IPS DF 19.7 (cell line): ENCODE measurements around the gene KCTD13.
"Not testable (repeated sequence)": the region's sequence is repeated elsewhere in the genome, so short reads cannot be mapped to it uniquely, and the experiment has no call there.

Experiments used
- DNase-seq: peaks from one replicate; pipeline ENCODE4 v3.0.0-alpha.2; 2013; ENCODE audit warnings: low read depth, low spot score

KCTD13 gene

DNA sequence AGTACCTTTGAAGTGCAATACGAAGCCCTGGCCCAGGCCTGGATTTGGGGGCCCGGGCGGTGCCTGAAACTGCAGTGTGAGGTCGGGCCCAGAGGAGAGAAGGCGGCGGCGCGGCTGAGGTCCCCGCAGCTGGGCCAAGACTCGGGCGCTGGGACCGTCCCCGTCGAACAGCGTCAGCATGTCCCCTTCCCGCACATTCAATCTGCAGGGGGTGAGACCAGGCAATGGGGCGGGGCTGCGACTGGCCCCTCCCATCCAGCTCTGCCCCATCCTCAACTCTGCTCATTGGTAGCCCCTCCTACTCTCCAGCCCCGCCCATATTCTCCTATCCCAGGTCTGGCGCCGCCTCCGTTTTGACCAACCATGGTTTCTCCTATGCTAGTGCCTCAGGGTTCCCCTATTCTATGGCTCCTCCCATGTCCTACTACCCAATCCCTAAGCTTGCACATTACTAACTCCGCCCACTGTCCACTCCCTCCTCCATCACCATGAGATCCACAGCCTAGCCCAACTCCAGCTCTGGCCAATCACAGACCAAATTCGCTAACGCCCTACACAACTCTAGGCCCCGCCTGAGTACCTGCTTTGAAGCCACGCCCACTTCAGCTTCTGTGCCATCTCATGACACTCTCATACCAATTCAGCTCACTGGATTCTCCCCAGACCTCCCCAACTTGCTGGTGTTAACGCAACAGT is 48.6 kb downstream of the KCTD13 start:
- DNase-seq, result peak; percentile 100

DNA sequence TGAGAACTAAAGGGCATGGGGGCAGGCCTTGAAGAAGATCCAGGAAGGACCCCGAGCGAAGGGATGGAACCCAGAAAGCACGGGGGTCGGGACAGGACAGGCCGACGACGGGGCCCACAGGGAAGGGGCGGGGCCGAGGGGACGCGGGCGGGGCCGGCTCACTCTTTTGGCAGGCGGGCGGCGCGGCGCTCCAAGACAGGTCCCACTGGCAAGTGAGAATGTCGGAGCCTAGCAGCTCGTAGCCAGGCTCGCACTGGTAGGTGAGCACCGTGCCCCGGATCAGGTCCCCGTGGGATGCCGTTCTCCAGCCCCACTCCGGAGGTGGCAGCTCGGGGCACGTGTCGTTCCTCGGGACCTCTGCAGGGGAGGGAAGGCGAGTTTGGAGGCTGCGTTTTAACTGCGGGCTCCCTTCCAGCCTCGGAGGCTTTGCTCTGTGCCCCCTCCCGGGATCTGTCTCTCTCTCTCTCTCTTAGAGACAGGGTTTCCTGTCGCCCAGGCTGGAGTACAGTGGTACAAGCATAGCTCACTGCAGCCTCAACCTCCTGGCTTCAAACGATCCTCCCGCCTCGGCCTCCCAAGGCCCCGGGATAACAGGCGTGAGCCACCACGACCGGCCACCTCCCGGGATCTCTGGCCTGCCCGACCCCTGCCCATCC is 49.3 kb downstream of the KCTD13 start:
- DNase-seq, result no peak

DNA sequence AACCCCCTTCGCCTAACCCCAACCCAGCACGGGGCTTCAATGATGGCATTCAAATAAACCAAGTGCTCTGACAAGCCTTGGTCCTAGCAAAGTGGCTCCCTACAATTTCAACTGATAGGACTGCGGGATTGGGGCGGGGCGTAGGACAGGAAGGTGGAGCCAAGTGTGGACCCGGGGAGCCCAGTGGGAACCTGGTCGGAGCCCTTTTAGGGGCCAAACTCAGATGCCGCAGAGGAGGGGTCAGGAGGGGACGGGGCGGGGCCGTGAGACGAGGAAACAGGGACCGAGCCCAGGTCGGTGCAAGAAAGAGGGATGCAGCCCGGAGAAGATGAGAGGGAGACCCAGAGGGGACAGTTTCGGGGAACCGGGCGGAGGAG is 49.8 kb downstream of the KCTD13 start:
- DNase-seq, result no peak

DNA sequence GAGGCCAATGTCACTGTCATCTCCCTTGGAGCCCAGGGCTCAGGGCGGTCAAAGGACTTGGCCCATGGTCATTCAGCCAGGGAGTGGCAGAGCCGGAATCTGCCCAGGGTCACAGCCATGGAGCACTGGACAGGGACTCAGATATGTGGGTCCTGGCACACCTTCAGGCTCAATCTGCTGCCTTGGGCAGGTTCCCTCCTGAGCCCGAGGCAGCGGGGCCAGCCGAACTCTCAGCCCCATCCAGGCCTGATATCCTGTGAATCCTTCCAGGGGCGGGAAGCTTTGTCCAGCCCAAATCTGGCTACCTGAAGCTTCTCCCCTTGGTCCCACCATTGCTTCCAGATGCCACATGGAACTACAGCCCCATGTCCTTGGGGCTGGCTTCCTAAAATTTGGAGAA is 50.8 kb downstream of the KCTD13 start:
- DNase-seq, result no peak

DNA sequence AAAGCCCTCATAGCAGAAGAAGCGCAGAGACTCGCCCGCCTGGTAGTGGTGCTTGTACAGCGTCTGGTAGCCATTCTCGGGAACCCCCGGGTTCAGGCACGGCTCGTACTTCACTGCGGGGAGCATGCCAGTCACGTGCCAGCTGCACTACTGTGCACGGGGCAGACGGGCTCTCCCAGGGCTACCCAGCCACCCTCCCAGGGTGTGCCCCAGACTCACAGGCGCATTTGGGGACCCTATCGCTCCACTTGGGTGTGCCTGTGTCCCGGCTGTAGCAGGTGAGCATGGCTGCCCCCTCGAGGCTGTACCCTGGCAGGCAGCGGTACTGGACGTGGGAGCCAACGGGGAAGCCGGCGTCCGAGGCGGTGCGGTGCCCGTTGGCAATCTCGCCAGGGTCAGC is 52.7 kb downstream of the KCTD13 start:
- no peak for DNase-seq

DNA sequence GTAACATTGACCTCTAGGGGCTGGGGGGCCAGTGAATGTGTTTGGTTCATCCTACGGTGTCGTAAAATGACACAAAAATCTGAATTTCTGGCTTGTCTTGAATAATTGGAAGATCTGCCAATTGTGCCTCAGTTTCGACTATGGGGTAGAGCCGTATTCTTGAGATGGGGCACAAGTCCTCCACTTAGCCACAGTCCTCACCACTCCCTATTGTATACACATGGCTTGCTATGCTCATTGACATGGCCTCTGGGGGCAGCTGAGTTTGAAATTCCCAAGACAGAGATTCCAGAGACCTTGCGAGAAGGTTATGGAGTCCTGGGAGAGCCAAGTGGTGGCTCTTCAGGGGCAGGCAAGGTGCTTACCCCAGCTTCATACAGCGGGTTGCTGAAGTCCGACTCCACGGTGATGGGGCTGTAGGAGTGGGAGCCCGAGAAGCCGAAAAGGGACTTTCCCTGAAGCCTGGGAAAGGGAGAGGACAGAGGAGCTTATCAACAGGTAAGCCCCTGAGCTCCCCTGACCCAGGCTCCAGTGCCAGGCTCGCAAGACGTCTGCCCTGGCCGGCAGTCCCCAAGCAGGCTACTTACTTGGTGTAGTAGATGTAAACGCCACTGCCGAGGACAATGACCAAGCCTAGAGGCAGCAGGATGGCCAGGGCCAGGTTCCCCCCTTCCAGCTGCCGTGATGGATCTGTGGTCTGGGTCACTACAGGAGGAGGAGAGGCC is 54.0 kb downstream of the KCTD13 start:
- no peak for DNase-seq

DNA sequence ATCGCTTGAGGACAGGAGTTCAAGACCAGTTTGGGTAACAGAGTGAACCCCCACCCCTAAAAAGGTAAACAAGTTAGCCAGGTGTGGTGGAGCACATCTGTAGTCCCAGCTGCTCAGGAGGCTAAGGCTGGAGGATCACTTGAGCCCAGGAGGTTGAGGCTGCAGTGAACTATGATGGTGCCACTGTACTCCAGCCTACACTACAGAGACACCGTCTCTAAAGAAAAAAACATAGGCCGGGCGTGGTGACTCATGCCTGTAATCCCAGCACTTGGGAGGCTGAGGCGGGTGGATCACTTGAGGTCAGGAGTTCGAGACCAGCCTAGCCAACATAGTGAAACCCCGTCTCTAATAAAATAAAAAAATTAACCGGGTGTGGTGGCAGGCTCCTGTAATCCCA is 57.0 kb downstream of the KCTD13 start:
- not testable (repeated sequence) for DNase-seq

DNA sequence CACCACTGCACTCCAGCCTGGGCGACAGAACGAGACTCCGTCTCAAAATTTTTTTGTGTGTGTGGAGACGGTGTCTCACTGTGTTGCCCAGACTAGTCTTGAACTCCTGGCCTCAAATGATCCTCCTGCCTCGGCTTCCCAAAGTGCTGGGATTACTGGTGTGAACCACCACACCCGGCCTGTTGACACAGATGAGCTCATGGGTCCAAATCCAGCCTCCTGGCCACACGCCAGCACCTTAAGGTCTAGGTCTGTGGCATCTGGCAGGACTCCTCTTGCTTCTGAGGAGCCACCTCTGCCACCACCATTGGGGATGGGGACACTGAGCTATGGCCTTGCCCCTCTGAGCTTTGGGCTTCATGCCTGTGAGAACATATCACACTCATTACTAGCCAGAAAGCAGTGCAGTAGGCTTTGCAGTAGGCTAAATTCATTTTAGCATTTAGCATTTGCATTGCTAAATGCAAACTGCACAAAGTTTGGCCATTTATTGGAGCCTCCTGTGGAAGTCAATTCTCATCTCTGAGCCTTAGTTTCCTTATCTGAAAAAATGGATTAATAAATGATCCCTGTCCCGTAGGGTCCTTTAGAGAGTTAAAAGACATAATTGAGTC is 57.5 kb downstream of the KCTD13 start:
- DNase-seq, result no peak

DNA sequence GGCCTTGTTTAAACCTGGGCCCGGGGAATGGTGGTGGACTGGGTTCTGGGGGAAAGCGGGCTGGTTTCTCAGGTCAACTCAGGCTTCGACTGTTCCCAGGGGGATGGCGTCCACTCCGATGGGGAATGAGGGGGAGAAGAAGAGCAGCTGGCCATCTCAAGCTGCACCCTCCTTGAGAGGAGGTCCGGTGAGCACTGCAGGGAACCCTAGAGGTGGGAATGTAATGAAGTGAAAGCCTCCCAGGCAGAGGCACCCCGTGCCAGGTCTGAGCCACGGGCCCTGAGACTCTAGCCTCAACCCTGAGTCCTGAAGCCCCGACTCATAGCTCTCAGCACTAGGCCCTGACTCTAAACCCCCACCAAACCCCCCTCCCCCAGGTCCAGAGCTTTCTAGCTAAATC is 61.8 kb downstream of the KCTD13 start:
- no peak for DNase-seq

DNA sequence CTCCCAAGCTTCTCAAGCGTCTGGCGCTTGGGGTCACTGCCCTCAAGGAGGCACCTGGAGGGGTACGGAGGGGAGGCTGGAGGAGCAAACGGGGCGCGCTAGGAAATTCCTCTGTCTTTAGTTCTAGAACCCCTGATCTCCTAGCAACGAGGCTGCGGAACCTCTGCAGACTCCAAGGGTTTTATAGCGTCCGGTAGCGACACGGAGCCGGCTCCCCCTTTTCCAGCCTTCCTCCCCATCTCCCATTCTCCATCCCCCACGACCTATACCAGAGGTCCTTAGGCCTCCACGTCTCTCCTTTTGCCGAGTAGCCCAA is 62.4 kb downstream of the KCTD13 start:
- no peak for DNase-seq

DNA sequence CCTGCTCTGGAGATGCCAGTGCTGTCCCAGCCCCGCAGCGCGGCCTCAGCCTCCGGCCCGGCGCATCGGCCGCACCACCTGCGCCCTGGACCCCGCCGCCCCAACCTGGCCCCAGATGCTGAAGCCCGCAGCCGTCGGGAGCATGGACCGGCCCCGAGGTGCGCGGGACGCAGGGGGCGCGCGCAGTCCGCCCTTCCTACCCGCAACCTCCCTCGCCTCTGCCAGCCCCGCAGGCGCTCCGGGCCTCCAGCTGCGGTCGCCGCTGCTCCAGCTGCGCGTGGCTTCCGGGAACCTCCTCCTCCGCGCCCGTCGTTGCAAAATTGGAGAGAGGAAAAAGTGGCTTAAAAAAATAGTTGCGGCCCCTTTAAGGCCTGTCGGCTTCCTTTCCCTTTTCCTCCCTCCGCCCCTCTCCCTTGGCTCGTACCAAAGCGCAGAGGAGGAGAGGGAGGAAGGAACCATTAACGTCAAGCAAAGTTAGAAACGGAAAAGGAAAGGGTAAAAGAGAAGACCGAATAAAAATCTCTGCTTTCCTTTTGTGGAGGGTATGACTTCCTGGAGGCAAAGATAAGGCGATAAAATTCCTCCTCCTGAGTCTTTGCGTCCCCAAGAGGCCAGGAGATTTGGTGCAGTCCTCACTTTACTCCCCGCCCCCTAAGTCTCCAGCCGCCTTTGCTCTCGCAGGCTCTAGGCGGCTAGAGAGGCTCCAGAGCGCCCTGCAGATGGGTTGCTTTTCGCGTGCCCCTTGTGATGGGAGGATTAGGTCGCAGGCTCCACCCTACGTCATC is 63.0 kb downstream of the KCTD13 start, which contains the start of gene CDIPT:
TSS of gene CDIPT (minus strand) at position 343 of the 785 bp plus-strand sequence. CDS start 369 bp downstream, outside the sequence.
- DNase-seq, result peak; percentile 95

DNA sequence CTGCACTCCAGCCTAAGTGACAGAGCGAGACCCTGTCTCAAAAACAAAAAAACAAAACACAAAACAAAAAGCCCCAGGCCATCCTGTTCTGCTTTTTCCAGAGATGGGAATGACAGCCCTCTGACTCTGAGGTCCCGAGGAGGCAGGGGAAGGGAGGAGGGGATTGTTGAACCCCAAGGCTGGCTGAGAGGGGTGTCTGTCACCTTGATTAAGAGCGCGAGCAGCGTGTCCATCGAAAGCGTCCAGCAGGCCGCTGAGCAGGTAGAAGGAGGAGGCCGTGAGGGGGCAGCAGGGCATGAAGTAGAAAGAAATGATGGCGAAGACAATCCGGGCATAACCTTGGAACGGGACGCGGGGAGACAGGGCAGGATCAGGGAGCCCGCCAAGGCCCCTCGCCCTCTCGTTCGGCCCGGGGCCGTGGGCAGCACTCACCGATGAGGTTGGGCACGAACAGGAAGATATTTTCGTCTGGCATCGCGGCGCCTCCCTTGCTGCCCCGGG is 63.6 kb downstream of the KCTD13 start:
- DNase-seq, result no peak

DNA sequence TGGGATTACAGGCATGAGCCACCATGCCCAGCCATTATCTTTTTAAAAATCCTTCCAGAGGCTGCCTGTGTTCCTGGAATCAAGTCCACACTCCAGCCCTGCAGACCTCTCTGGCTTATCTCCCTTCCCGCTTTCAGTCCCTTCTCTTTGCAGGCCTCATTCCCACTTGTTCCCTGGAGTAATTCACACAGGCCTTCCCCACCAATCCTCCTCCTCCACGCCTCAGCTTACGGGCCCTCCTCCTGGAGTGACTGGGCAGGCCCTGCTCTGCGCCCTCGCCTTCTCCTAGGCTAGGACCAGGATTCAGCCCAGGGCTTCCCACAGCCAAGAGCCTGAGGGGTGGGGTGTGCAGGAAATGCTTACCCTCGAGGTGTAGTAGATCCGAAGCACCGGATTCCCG is 65.8 kb downstream of the KCTD13 start:
- DNase-seq, result no peak

DNA sequence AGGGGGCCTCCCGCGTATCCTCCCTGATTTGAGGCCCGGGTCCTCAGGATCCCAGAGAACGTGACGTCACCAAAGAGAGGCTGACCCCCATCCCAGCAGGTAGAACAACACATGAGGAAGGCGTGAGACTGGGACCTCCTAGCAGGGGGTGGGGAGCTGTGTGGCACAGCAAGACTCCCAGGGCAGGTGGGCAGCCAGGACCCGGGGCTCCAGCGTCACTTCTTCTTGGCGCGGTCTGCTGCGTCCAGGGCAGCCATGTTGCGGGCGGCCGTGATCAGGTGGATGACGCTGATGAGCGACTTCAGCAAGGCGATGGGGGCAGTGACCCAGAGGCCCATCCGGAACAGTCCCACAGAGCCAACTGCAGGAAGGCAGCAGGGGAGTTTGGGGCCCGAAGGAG is 67.1 kb downstream of the KCTD13 start:
- DNase-seq, result no peak

DNA sequence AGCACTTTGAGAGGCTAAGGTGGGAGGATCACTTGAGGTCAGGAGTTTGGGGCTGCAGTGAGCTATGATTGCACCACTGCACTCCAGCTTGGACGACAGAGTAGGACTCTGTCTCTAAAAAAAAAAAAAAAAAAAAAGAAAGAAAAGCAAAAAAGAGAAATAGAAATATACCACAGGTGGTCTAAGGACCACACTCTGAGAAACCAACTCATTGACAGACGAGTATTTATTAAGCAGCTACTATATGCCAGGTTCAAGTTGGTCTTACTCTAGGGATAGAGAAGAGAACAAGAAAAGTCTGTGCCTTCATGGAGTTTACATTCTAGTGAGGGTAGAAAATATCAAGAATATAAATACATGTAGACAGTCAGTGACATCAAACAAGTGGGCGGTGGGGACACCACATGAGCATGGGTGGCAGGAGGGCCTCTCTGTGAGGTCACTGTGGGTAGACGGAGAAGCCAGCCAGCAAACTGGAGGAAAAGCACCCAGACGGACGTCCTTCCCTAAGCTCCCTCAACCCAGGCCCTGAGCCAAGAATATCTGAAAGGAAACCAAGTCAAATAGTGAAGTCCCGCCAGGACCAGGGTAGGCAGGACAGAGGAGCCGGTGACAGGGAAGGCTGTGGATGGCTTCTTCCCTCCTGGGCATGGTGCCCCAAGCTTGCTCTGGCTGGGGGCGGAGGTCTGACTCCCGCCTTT is 67.7 kb downstream of the KCTD13 start:
- no peak for DNase-seq

DNA sequence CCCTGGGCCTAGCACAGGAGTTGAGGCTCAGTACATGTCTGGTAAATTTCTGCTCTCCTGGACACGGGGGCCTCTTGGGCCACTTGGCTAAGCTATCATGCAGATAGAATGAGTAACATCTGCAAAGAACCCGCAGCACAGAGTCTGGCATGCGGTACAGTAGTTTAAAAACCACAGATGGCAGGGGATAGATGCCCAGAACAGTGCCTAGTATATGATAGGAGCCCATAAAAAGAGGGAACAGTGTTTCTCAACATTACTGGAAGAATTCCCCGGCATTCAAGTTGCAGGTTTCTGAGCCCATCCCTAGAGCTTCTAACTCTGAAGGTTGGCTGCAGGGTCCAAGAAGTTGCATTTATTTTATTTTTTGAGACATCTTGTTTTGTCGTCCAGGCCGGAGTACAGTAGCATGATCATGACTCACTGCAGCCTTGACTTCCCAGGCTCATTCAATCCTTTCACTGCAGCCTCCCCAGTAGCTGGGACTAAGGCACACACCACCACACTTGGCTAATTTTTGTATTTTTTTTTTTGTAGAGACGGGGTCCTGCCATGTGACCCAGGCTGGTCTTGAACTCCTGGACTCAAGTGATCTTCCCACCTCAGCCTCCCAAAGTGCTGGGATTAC is 68.8 kb downstream of the KCTD13 start:
- DNase-seq, result no peak
